Osteocyte (in vitro differentiated cells): ENCODE results near the gene SVIP. TPM values are rescaled to one million over a fixed set of nuclear protein-coding genes. Genes with fewer than 3 reads are reported as not detected.
A peak's percentile ranks its signal among the peaks of the same experiment; 100 is the strongest.

ENCODE experiments used
- DNase-seq: peaks from one replicate; pipeline ENCODE4 v3.0.0; 2021; ENCODE audit warnings: mixed read lengths; ENCODE audit not compliant: unreplicated experiment; ENCODE audit errors: extremely low spot score
- H3K27ac Mint-ChIP-seq: one replicate; pipeline ENCODE4 v1.8.0; 2021; ENCODE audit warnings: mild to moderate bottlenecking, mixed read lengths; ENCODE audit not compliant: unreplicated experiment
- H3K27me3 Mint-ChIP-seq: one replicate; pipeline ENCODE4 v1.8.0; 2021; ENCODE audit warnings: mixed read lengths; ENCODE audit not compliant: unreplicated experiment
- H3K36me3 Mint-ChIP-seq: one replicate; pipeline ENCODE4 v1.8.0; 2021; ENCODE audit warnings: mixed read lengths; ENCODE audit not compliant: unreplicated experiment
- H3K4me1 Mint-ChIP-seq: one replicate; pipeline ENCODE4 v1.8.0; 2021; ENCODE audit warnings: mixed read lengths; ENCODE audit not compliant: unreplicated experiment
- H3K4me3 Mint-ChIP-seq: one replicate; pipeline ENCODE4 v1.8.0; 2021; ENCODE audit warnings: mild to moderate bottlenecking, moderate library complexity, mixed read lengths; ENCODE audit not compliant: unreplicated experiment
- H3K9me3 Mint-ChIP-seq: one replicate; pipeline ENCODE4 v1.8.0; 2021; ENCODE audit warnings: mixed read lengths; ENCODE audit not compliant: unreplicated experiment
- CTCF ChIP-seq: fragments of 200-600 bp; sonication (generic); IDR thresholded peaks from 2 replicates; pipeline ENCODE4 v1.5.0; 2021; ENCODE audit warnings: antibody characterized with exemption, mild to moderate bottlenecking, moderate library complexity
- total RNA-seq: library from RNA; stranded (reverse); gene quantifications from 2 replicates; pipeline ENCODE4 v1.2.1, GENCODE V29; 2021

The SVIP gene
- total RNA-seq, 1 donor from 2014 or later, result 12.1 TPM

- H3K4me1 Mint-ChIP-seq, result peaks cover 2% of the 10 kb centered on the region
- H3K36me3 Mint-ChIP-seq, result no peaks in the 10 kb centered on the region
- no peak for DNase-seq
- H3K27ac Mint-ChIP-seq, result no peak overlapping the region
- no peaks in the 10 kb centered on the region for H3K9me3 Mint-ChIP-seq
- peaks cover 18% of the 10 kb centered on the region for H3K27me3 Mint-ChIP-seq
- no peak overlapping the region for H3K4me3 Mint-ChIP-seq
- no peak for TF ChIP-seq CTCF
Observed at GRCh38 chr11:22786475-22786874, 43.1 kb downstream of the SVIP start.

- no peak for TF ChIP-seq CTCF
- H3K27me3 Mint-ChIP-seq, result peaks cover 18% of the 10 kb centered on the region
- no peak overlapping the region for H3K4me3 Mint-ChIP-seq
- no peaks in the 10 kb centered on the region for H3K36me3 Mint-ChIP-seq
- no peak for DNase-seq
- H3K4me1 Mint-ChIP-seq, result peaks cover 2% of the 10 kb centered on the region
- no peak overlapping the region for H3K27ac Mint-ChIP-seq
- H3K9me3 Mint-ChIP-seq, result no peaks in the 10 kb centered on the region
Observed at GRCh38 chr11:22785251-22785650, 44.4 kb downstream of the SVIP start.

GRCh38 chr11:22780952-22781593, 48.5 kb downstream of the SVIP start:
- Mint-ChIP-seq H3K36me3 (no peaks in the 10 kb centered on the region), H3K9me3 (no peaks in the 10 kb centered on the region), H3K4me3 (no peak overlapping the region), H3K27ac (no peak overlapping the region), H3K27me3 (peaks cover 29% of the 10 kb centered on the region), H3K4me1 (no peaks in the 10 kb centered on the region)
- no peak for DNase-seq
- TF ChIP-seq CTCF, result no peak

- Mint-ChIP-seq H3K27me3 (peaks cover 26% of the 10 kb centered on the region), H3K9me3 (no peaks in the 10 kb centered on the region), H3K4me3 (no peak overlapping the region), H3K4me1 (no peaks in the 10 kb centered on the region), H3K27ac (no peak overlapping the region), H3K36me3 (no peaks in the 10 kb centered on the region)
- no peak for DNase-seq
- TF ChIP-seq CTCF, result no peak
Observed at GRCh38 chr11:22779850-22780249, 49.8 kb downstream of the SVIP start.

GRCh38 chr11:22778642-22779041, 51.0 kb downstream of the SVIP start:
- Mint-ChIP-seq H3K4me3 (no peak overlapping the region), H3K27ac (no peak overlapping the region), H3K9me3 (no peaks in the 10 kb centered on the region), H3K4me1 (no peaks in the 10 kb centered on the region), H3K36me3 (no peaks in the 10 kb centered on the region), H3K27me3 (peaks cover 27% of the 10 kb centered on the region)
- peak; percentile 16 for TF ChIP-seq CTCF
- DNase-seq, result no peak
